ENCODE results near the gene SPATA13.

Gene SPATA13

GRCh38 chr13:24183741-24184182 is 23.2 kb downstream of the SPATA13 start:
- Histone ChIP-seq H3K4ac (ENCODE audit: low read depth, low read length) (no peak overlapping the region), H4K12ac (ENCODE audit: low read depth, low read length) (no peak overlapping the region), H4K8ac (ENCODE audit: low read depth, low read length) (no peak overlapping the region), H3K4me3 (ENCODE audit: low read depth, low read length) (no peak overlapping the region), H3K23ac (ENCODE audit: low read length) (no peak overlapping the region), H3K14ac (ENCODE audit: low read length) (no peak overlapping the region), H3K27ac (ENCODE audit: low read depth, low read length) (no peak overlapping the region), H3K36me3 (ENCODE audit: control insufficient read depth in 1 of 2, insufficient read depth in 2 of 2, low read length in 2 of 2) (no peaks in the 10 kb centered on the region), H3K18ac (ENCODE audit: low read length) (no peak overlapping the region), H2AFZ (ENCODE audit: insufficient read depth, low read length, poor library complexity) (no peak overlapping the region), H3K4me1 (ENCODE audit: control insufficient read depth in 1 of 2, insufficient read depth in 2 of 2, low read length in 2 of 2) (peaks cover 0 to 3% of the 10 kb centered on the region in 2 experiments), H3K79me2 (ENCODE audit: control insufficient read depth, insufficient read depth, low read length, poor library complexity) (no peaks in the 10 kb centered on the region), H3K79me1 (ENCODE audit: low read length) (no peaks in the 10 kb centered on the region), H2BK5ac (ENCODE audit: low read depth, low read length, poor library complexity) (no peak overlapping the region), H2BK12ac (ENCODE audit: low read length) (no peak overlapping the region), H3K27me3 (ENCODE audit: insufficient read depth, low read length) (no peaks in the 10 kb centered on the region), H2BK120ac (ENCODE audit: insufficient read depth, low read length, poor library complexity) (no peak overlapping the region), H3K9ac (ENCODE audit: low read length) (no peak overlapping the region), H2AK5ac (ENCODE audit: low read length) (no peak overlapping the region), H3K4me2 (ENCODE audit: low read length) (no peak overlapping the region), H3K9me3 (ENCODE audit: insufficient read depth, low read depth, low read length) (no peaks in the 10 kb centered on the region), H4K91ac (ENCODE audit: low read depth, low read length) (no peak overlapping the region)
- WGBS (ENCODE audit: extremely low coverage, insufficient coverage, insufficient read length): no CpG with 5 or more reads among the region's 9 CpGs
- DNase-seq: no peak

GRCh38 chr13:24184265-24184841 is 23.8 kb downstream of the SPATA13 start:
- no peaks in the 10 kb centered on the region for H3K79me2 ChIP-seq (ENCODE audit: control insufficient read depth, insufficient read depth, low read length, poor library complexity)
- H2AFZ ChIP-seq (ENCODE audit: insufficient read depth, low read length, poor library complexity): no peak overlapping the region
- no peak overlapping the region for H2BK5ac ChIP-seq (ENCODE audit: low read depth, low read length, poor library complexity)
- H3K4me3 ChIP-seq (ENCODE audit: low read depth, low read length): no peak overlapping the region
- H4K12ac ChIP-seq (ENCODE audit: low read depth, low read length): no peak overlapping the region
- no peak overlapping the region for H2BK12ac ChIP-seq (ENCODE audit: low read length)
- no peak overlapping the region for H2BK120ac ChIP-seq (ENCODE audit: insufficient read depth, low read length, poor library complexity)
- no peak overlapping the region for H3K14ac ChIP-seq (ENCODE audit: low read length)
- H3K79me1 ChIP-seq (ENCODE audit: low read length): no peaks in the 10 kb centered on the region
- H3K36me3 ChIP-seq (ENCODE audit: control insufficient read depth in 1 of 2, insufficient read depth in 2 of 2, low read length in 2 of 2): no peaks in the 10 kb centered on the region
- H3K27me3 ChIP-seq (ENCODE audit: insufficient read depth, low read length): no peaks in the 10 kb centered on the region
- no peak overlapping the region for H3K23ac ChIP-seq (ENCODE audit: low read length)
- no peak for DNase-seq
- H3K27ac ChIP-seq (ENCODE audit: low read depth, low read length): no peak overlapping the region
- H3K9ac ChIP-seq (ENCODE audit: low read length): no peak overlapping the region
- H4K91ac ChIP-seq (ENCODE audit: low read depth, low read length): no peak overlapping the region
- no peaks in the 10 kb centered on the region for H3K9me3 ChIP-seq (ENCODE audit: insufficient read depth, low read depth, low read length)
- H3K18ac ChIP-seq (ENCODE audit: low read length): no peak overlapping the region
- WGBS (ENCODE audit: extremely low coverage, insufficient coverage, insufficient read length): no CpG with 5 or more reads among the region's 4 CpGs
- peaks cover 0 to 3% of the 10 kb centered on the region in 2 experiments for H3K4me1 ChIP-seq (ENCODE audit: control insufficient read depth in 1 of 2, insufficient read depth in 2 of 2, low read length in 2 of 2)
- H2AK5ac ChIP-seq (ENCODE audit: low read length): no peak overlapping the region
- H3K4ac ChIP-seq (ENCODE audit: low read depth, low read length): no peak overlapping the region
- no peak overlapping the region for H4K8ac ChIP-seq (ENCODE audit: low read depth, low read length)
- no peak overlapping the region for H3K4me2 ChIP-seq (ENCODE audit: low read length)

GRCh38 chr13:24184882-24185281 is 24.4 kb downstream of the SPATA13 start:
- peaks cover 0 to 3% of the 10 kb centered on the region in 2 experiments for H3K4me1 ChIP-seq (ENCODE audit: control insufficient read depth in 1 of 2, insufficient read depth in 2 of 2, low read length in 2 of 2)
- H3K36me3 ChIP-seq (ENCODE audit: control insufficient read depth in 1 of 2, insufficient read depth in 2 of 2, low read length in 2 of 2): no peaks in the 10 kb centered on the region
- WGBS (ENCODE audit: extremely low coverage, insufficient coverage, insufficient read length): no CpG with 5 or more reads among the region's 11 CpGs
- H3K23ac ChIP-seq (ENCODE audit: low read length): no peak overlapping the region
- H3K27me3 ChIP-seq (ENCODE audit: insufficient read depth, low read length): no peaks in the 10 kb centered on the region
- DNase-seq: no peak
- no peak overlapping the region for H4K91ac ChIP-seq (ENCODE audit: low read depth, low read length)
- H3K79me2 ChIP-seq (ENCODE audit: control insufficient read depth, insufficient read depth, low read length, poor library complexity): no peaks in the 10 kb centered on the region
- no peaks in the 10 kb centered on the region for H3K9me3 ChIP-seq (ENCODE audit: insufficient read depth, low read depth, low read length)
- no peak overlapping the region for H3K27ac ChIP-seq (ENCODE audit: low read depth, low read length)
- no peak overlapping the region for H3K4ac ChIP-seq (ENCODE audit: low read depth, low read length)
- no peak overlapping the region for H4K8ac ChIP-seq (ENCODE audit: low read depth, low read length)
- no peak overlapping the region for H2BK5ac ChIP-seq (ENCODE audit: low read depth, low read length, poor library complexity)
- H2AK5ac ChIP-seq (ENCODE audit: low read length): no peak overlapping the region
- H2BK12ac ChIP-seq (ENCODE audit: low read length): no peak overlapping the region
- H3K18ac ChIP-seq (ENCODE audit: low read length): no peak overlapping the region
- no peak overlapping the region for H4K12ac ChIP-seq (ENCODE audit: low read depth, low read length)
- no peak overlapping the region for H2AFZ ChIP-seq (ENCODE audit: insufficient read depth, low read length, poor library complexity)
- no peak overlapping the region for H2BK120ac ChIP-seq (ENCODE audit: insufficient read depth, low read length, poor library complexity)
- H3K9ac ChIP-seq (ENCODE audit: low read length): no peak overlapping the region
- H3K4me2 ChIP-seq (ENCODE audit: low read length): no peak overlapping the region
- H3K4me3 ChIP-seq (ENCODE audit: low read depth, low read length): no peak overlapping the region
- H3K79me1 ChIP-seq (ENCODE audit: low read length): no peaks in the 10 kb centered on the region
- H3K14ac ChIP-seq (ENCODE audit: low read length): no peak overlapping the region

GRCh38 chr13:24185591-24186232 is 25.2 kb downstream of the SPATA13 start:
- Histone ChIP-seq H2BK120ac (ENCODE audit: insufficient read depth, low read length, poor library complexity) (no peak overlapping the region), H3K36me3 (ENCODE audit: control insufficient read depth in 1 of 2, insufficient read depth in 2 of 2, low read length in 2 of 2) (no peaks in the 10 kb centered on the region), H2BK5ac (ENCODE audit: low read depth, low read length, poor library complexity) (no peak overlapping the region), H3K27ac (ENCODE audit: low read depth, low read length) (no peak overlapping the region), H2BK12ac (ENCODE audit: low read length) (no peak overlapping the region), H3K9ac (ENCODE audit: low read length) (no peak overlapping the region), H3K23ac (ENCODE audit: low read length) (no peak overlapping the region), H2AFZ (ENCODE audit: insufficient read depth, low read length, poor library complexity) (no peak overlapping the region), H3K79me1 (ENCODE audit: low read length) (no peaks in the 10 kb centered on the region), H3K4ac (ENCODE audit: low read depth, low read length) (no peak overlapping the region), H3K9me3 (ENCODE audit: insufficient read depth, low read depth, low read length) (no peaks in the 10 kb centered on the region), H3K4me2 (ENCODE audit: low read length) (no peak overlapping the region), H4K91ac (ENCODE audit: low read depth, low read length) (no peak overlapping the region), H3K27me3 (ENCODE audit: insufficient read depth, low read length) (no peaks in the 10 kb centered on the region), H4K12ac (ENCODE audit: low read depth, low read length) (no peak overlapping the region), H3K4me3 (ENCODE audit: low read depth, low read length) (no peak overlapping the region), H3K79me2 (ENCODE audit: control insufficient read depth, insufficient read depth, low read length, poor library complexity) (no peaks in the 10 kb centered on the region), H4K8ac (ENCODE audit: low read depth, low read length) (no peak overlapping the region), H3K14ac (ENCODE audit: low read length) (no peak overlapping the region), H3K4me1 (ENCODE audit: control insufficient read depth in 1 of 2, insufficient read depth in 2 of 2, low read length in 2 of 2) (peaks cover 0 to 3% of the 10 kb centered on the region in 2 experiments), H3K18ac (ENCODE audit: low read length) (no peak overlapping the region), H2AK5ac (ENCODE audit: low read length) (no peak overlapping the region)
- DNase-seq: no peak
- WGBS (ENCODE audit: extremely low coverage, insufficient coverage, insufficient read length): no CpG with 5 or more reads among the region's 7 CpGs

All from trophoblast cell (in vitro differentiated cells and primary cell).